Kasumi-1 (cell line): ENCODE results near the gene SARS1.
"Not testable (repeated sequence)": the region's sequence is repeated elsewhere in the genome, so short reads cannot be mapped to it uniquely, and the experiment has no call there.

ENCODE experiments used
- DNase-seq, 2 experiments: peaks; one replicate each; lab custom pipeline; 2025; lab: John Stamatoyannopoulos, UW

Gene SARS1

DNA sequence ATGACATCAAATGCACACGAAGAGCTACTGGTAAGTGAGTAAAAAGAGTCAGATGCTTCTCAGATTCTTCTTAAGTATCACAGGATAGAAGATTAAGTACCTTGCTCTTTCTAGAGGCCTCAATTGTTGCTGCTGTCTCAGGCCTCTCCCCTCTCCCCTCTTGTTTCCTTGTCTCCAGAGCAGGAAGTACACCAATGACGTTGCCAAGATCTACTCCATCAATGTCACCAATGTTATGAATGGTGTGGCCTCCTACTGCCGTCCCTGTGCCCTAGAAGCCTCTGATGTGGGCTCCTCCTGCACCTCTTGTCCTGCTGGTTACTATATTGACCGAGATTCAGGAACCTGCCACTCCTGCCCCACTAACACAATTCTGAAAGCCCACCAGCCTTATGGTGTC lies 21.3 kb upstream of the SARS1 start:
- DNase-seq = no peak

DNA sequence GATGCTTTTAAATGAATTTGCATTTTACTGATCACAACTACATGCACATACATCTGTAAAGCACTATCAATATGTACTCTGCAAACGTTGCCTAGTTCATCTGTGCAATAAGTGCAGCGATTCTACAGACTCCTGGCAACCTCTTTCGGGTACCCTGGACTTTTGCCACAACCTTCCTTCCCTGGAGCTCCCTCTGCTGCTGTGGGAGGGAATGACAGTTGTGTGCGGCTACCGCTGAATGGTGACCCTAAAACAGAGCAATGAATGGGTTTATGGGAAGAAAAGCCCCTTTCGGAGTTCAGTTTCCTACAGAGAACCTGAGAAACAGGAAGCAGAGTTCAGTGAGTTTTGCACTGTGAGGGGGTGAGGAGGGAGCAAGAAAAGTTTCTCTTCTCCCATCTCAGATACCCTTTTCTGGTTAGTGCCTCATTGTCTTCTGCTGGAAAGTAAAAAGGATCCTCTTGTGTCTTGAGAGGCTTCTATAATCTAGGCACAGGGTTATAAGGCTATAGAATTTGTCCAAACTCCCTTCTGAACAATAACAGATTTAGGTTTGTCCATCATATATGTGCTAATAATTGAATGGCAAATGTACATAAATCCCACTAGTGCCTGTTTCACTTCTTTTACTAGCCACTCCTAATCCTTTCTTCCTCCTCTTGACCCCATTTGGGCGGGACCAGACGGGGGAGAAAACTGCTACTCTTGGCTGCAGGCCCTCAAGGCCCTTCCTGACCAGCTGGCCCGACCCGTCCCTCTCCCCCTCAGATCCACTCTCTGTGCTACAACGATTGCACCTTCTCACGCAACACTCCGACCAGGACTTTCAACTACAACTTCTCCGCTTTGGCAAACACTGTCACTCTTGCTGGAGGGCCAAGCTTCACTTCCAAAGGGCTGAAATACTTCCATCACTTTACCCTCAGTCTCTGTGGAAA lies 19.8 kb upstream of the SARS1 start:
- peak; percentile 72 to 82 for DNase-seq

DNA sequence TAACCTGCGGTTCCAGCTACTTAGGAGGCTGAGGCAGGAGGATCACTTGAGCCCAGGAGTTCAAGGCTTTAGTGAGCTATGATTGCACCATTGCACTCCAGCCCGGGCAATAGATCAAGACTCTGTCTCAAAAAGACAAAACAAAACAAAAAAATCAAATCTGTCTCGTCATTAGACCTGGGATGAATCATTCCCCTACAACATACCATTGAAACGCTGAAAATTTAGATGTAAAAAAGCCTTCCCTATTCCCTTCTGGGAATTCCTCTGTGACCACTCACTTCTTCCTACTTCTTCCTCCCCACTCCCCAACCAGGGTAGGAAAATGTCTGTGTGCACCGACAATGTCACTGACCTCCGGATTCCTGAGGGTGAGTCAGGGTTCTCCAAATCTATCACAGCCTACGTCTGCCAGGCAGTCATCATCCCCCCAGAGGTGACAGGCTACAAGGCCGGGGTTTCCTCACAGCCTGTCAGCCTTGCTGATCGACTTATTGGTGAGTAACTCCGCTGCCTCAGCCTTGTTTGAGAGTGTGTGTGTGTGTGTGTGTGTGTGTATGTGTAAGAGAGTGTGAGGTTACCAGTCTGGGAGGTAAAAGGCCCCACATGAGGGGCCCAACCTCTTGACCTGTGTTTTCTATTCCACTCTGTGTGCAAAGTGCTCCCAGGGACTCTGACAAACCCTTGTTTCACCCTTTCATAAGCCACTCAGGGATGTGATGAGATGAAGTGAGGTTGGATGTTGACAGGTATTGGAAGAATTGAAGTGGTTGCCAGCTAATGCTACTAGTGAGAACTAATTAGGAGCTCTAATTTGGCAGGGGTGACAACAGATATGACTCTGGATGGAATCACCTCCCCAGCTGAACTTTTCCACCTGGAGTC lies 16.3 kb upstream of the SARS1 start:
- DNase-seq = no peak

DNA sequence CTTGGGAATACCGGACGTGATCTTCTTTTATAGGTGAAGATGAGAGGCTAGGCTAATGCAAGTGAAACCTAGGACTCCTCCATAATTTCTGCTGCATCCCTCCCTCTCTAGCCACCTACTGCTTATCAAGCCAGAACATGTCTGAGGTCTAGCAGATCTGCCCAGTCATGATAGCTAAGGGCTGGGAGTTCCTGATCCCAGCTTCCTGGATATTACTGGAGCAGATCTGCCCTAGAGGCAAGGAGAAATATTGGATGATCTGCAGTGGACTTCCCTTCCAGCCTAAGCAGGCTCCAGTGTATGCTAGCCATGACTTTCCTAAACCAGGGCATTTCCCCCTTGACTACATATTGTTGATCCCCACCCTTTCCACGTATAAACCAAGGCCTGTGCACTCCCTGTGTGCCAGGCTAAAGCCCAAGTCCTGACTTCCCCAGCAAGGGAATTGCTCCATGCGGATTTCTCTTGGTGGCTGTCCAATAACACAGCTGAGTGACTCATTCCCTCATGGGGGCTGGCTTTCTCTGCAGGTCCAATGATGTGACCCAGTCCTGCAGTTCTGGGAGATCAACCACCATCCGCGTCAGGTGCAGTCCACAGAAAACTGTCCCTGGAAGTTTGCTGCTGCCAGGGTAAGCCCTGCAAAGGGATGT lies 15.5 kb upstream of the SARS1 start:
- no peak for DNase-seq

DNA sequence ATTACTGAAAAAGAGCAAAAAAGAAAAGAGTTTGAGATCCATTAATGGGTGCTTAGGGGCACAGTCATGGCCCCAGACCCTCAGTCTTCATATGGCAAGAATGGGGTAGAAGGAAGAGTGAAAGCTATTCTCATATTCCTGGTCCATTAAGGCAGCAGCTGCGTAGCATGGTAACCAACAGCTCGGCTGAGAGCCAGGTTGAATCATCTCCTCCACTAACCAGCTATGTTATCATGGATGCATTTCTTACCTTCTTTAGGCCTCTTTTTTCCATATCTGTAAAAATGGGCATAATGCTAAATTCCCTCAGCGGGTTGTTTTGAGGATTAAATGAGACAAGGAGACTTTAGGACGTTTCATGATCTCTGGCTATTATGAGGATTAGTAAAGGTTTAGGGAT lies 15.0 kb upstream of the SARS1 start:
- no peak for DNase-seq

DNA sequence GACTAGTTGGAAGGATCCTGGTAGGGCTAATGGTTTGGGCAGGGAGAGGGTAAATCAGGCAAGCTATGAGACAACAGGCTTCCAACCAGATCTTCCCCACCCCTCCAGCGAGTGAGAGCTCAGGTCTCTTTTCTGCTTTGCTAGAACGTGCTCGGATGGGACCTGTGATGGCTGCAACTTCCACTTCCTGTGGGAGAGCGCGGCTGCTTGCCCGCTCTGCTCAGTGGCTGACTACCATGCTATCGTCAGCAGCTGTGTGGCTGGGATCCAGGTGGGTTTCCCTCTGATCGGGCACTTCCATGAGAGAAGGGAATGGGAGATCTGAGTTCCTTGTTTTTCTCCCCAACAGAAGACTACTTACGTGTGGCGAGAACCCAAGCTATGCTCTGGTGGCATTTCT lies 14.0 kb upstream of the SARS1 start:
- DNase-seq = no peak

DNA sequence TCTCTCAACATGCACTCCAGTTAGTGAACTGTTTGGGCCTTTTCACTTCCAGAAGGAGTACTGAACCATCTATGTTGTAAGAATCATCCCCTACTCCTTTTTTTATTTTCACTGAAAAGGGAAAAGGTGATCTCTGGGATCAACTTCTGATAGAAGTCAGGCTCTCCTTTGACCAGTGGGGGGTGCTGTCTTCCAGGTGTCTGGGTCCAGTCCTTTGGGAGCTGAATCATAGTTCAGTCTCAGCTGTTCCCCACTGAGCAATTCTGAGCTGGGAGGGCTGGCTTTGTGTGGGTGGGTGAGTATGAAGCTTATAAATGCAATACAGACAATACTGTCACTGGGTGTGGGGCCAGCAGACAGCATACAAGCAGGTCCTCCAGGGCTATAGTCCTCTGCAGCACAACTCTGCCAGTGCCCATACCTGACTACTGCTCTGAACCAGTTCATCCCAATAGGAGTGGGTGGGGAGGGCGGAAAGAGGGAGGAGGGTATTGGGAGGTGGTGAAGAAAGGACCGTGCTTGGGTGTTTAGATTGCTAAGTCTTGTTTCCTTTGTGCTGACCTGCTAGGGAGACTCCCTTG lies 12.5 kb upstream of the SARS1 start:
- peak; percentile 59 to 60 for DNase-seq

DNA sequence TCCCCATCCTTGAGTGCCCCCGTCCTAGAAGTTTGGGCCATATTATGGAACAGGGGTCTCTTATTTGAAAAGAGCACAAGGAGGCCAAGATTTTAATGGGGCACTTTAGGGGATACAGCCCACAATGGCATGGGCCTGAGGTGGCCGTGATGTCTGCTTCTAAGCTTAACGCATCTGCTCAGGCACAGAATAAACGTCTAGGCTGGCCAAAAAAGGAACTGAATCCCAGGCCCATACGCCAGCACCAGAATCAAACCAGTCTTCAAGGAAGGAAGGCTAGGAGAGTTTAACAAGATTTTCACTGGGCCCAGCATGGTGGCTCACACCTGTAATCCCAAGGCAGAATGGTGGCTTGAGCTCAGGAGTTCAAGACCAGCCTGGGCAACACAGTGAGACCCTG lies 9.2 kb upstream of the SARS1 start:
- no peak for DNase-seq

DNA sequence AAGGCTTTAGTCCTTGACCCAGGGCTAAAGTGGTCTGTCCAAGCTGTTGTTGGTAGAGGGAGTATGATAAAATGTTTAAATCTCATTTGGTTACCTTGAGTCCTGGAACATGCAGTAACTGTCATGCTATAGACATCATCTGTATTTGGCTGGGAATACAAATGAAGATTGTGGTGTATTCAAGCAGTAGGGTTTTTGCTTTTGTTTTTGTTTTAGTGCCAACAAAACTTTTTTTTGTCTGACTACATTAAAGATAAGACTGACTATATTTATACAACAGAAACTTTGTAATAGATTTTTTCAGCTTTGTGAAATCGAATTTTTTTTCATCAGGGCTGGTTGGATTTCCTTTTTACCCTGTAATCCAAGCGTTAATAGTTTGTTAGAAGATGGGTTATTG lies 7.4 kb upstream of the SARS1 start:
- no peak for DNase-seq

DNA sequence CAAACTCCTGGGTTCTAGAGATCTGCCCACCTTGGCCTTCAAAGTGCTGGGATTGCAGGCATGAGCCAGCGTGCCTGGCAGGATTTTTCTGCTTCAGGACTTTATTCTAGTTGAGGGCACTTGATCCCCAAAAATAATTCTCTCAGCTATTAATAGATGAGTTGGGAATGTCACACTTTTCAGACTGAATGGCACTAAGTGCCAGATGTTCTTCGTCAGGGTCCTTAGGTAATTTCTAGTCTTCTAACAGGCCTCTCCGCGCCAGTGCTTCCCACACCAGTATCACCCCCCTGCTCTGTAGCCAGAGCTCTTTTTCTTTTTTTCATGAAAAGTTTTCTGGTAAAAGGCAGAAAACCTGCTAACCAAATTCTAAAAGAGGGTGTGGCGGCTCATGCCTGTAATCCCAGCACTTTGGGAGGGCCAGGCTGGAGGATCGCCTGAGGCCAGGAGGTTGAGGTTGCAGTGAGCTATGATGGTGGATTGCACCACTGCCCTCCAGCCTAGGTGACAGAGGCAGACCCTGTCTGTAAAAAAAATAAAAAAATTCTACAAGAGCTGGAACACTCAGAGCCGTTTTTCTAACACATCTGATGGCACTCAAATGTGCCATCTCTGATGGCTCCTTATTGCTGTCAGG lies 6.1 kb upstream of the SARS1 start:
- DNase-seq = no peak

DNA sequence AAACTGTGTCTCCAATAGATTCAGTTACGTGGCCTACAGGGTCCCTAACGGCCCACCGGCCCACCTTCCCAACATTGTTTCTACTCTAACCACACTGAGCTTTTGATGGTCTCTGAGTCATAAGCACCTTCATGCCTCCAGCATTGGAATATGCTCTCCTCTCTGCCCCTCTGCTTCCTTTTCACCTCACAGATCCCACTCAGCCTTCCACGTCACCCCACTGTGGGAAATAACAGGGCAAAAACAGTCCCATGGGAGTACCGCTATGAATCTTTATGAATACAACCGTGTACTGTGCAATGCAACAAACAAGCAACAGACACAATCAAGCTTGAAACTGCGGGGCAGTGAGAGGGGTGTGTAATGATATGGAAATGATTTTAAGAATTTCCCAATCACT lies 5.3 kb upstream of the SARS1 start:
- no peak for DNase-seq

DNA sequence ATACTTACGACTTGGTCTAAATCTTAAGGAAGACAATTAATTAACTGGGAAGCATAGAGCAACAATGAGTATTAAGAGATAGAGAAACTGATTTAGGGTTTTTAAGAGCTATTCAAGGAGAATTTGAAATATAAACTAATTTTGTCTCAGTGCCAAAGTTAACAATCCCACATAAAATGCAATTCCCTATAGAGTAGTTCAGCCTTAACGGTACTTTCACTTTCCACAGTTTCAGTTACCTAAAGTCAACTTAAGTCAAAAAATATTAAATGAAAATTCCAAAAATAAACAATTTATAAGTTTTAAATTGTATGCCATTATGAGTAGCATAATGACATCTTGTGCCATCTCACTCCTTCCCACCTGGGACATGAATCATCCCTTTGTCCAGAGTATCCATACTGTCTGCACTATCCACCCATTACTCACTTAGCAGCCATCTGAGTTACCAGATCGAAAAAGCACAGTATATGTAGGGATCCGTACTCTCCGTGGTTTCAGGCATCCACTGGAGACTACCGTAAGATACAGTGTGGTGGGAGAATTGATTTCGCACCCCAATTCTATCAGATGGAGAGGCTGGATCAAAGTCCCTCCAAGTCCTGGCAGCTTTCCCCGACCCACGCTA lies 4.8 kb upstream of the SARS1 start:
- DNase-seq = no peak

DNA sequence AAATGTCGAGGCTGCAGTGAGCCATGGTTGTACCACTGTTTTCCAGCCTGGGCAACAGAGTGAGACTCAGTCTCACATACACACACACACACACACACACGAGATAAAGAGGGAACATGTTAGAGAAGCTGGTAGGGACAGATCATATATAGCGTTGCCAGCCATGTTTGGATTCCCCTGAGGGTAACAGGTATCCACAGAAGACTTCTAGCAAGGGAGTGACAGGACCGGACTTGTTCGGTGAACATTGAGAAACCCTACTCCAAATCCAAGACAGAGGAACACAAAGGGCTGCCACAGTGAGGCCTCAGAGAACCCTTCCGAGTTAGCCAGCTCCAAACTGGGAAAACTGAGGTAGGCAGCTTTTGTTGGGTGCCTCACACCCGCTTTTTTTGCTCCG lies 3.7 kb upstream of the SARS1 start:
- DNase-seq = no peak

DNA sequence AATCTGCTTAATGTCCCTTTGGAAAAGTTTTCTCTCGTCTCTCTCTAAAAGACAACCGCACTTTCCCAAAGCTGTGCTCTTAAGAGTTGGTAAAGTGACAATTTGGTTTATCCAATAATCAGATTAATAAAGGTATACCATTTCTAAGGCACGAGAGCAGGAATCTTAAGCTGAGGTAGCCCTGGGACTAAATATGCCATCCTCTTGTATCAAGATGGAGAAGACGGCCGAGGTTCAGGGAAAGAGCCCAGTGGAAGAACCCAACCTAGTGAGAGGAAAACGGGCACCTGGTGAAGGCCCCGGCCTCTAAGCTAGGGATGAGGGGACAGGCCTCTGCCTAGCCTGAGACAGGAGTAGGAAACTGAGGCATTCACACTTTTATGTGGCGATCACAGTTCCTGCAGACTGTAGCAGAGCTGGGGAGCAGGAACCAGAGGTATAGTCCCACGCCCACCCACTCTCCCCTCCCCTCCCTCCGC lies 334 bp upstream of the SARS1 start:
- no peak for DNase-seq

DNA sequence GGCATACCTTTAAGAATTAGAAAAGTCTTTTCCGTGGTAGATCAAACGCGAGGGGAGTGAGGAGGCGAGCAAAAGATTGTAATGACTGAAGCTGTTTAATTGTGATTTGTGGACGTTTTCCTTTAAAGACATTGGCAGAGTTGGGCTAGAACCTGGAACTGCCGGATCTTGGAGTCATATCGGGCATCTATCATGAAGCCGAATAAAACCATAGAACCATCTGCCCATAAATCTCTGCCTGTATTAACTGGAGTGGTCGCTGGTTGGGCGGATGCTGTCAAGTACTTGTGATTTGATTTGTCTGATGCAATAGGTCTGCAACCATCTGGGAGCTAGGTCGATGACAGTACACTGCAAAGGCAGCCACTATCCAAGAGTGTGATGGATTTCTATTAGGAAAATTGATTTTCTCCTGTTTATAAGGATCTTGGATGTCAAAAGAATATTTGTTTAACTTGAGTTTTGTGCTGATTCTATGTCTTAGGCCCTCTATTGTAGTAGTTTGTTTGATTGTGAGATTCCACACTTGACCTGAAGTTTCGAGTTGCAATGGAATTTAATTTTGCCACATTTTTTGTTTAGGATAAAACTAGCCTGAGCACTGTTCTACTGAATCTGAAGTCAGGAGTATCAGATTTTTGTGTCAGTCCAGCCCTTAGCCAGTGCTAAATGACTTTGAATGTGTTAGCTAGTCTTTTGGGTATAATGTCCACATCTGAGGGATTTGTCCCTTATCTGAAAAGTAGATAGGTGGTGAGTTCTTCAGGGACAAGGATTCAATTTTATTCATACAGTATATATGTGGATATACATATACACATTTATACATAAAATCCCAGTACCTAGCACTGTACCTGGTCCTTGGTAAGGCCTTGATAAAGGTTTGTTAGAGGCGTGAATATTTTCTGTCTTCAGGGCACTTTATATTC lies 1.2 kb downstream of the SARS1 start:
- peak; percentile 22 for DNase-seq

DNA sequence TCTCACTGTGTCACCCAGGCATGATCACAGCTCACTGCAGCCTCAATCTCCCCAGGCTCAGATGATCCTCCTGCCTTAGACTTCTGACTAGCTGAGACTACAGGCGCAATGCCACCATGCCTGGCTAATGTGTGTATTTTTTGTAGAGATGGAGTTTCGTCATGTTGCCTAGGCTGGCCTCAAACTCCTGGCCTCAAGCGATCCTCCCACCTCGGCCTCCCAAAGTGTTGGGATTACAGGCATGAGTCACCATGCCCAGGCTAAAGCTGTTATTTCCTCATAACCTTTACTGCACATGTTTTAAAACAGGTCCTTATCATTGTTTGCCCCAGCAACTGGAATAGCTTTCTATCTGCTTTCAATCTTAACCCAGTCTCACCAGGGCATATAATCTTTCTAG lies 2.9 kb downstream of the SARS1 start:
- DNase-seq = peak in 1 of 2 experiments; percentile 5

DNA sequence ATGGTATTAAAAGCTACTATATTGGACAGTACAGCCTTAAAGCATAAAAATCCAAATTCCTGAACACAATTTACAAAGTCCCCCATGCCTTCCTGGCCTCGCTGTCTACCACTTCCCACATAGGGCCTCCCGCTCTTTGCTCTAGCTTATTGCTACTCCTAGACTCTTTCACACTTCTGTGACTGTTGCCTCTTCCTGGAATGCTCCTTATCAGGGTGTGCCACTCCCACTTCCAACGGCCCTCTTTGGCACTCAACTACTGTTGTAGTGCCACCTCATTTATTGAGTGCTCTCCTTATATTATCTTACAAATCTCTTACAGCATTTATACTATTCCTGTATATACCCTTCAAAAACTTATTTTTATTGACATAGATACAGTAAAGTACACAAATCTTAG lies 4.8 kb downstream of the SARS1 start:
- no peak for DNase-seq

DNA sequence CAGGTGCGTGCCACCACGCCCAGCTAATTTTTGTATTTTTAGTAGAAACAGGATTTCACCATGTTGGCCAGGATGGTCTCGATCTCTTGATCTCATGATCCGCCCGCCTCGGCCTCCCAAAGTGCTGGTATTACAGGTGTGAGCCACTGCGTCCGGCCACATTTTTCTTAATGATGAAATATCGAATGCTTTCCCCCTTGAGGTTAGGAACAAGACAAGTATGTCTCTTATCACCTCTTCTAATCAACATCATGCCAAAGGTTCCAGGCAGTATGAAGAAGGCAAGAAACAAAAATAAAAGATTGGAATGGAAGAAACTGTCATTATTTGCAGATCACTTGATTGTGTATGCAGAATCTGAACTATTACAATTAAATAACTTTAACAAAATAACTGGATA lies 7.5 kb downstream of the SARS1 start:
- not testable (repeated sequence) for DNase-seq

DNA sequence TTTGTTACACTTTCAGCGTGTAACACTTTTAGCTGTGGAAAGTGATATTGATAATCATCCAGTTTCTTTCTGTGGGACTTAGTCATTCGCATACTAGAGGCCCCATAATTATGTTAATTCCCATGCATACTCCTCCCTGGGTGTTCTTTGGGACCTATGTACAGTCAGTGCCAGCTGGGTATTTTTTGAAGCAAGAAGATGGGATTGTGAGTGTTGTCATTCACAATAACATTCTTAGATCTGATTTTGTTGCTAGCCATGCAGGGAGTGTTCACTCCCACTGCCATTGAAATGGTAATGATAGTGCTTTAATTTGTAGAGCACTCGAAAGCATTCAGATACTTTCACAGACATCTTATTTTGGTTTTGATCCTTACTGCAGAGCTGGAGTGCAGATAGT lies 11.6 kb downstream of the SARS1 start:
- no peak for DNase-seq
